Measurements from ENCODE around the gene HNMT. TPM values are rescaled to one million over a fixed set of nuclear protein-coding genes. Genes with fewer than 3 reads are reported as not detected.

The HNMT gene
- total RNA-seq, 1 donor from 2014 or later: not detected

DNA sequence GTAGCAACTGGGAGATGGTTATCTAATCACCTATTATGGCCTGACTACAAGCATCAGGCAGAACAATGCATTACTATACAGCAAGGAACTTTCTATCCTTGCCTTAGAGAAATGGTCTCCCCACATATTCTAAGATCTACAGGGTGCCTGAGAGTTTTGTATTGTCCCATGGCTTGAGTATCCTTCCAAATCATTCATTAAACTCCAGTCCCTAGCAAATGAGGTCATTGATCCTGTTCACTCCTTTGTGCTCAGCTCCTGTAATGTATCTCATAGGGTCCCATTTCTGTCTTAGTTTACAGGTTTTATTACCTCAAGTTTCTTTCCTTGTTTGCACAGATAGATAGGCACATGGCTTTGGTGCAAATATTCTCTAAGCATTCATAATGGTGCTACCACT, 9.0 kb downstream of the HNMT start:
- TF ChIP-seq, protein P1, sequence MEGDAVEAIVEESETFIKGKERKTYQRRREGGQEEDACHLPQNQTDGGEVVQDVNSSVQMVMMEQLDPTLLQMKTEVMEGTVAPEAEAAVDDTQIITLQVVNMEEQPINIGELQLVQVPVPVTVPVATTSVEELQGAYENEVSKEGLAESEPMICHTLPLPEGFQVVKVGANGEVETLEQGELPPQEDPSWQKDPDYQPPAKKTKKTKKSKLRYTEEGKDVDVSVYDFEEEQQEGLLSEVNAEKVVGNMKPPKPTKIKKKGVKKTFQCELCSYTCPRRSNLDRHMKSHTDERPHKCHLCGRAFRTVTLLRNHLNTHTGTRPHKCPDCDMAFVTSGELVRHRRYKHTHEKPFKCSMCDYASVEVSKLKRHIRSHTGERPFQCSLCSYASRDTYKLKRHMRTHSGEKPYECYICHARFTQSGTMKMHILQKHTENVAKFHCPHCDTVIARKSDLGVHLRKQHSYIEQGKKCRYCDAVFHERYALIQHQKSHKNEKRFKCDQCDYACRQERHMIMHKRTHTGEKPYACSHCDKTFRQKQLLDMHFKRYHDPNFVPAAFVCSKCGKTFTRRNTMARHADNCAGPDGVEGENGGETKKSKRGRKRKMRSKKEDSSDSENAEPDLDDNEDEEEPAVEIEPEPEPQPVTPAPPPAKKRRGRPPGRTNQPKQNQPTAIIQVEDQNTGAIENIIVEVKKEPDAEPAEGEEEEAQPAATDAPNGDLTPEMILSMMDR (IDR thresholded peaks at IDR 0.05): no peak
- CTCF ChIA-PET: no interaction called here
- Mint-ChIP-seq H3K27me3 (no peaks in the 10 kb centered on the region), H3K36me3 (ENCODE audit: low read depth) (no peaks in the 10 kb centered on the region), H3K4me1 (no peaks in the 10 kb centered on the region), H3K27ac (no peak overlapping the region), H3K4me3 (no peak overlapping the region), H3K9me3 (no peaks in the 10 kb centered on the region)
- ATAC-seq (ENCODE audit: low read depth): no peak
- DNase-seq: no peak
- intact Hi-C loops (cut with micrococcal nuclease): no loop called here
- POLR2A ChIA-PET: no interaction called here

DNA sequence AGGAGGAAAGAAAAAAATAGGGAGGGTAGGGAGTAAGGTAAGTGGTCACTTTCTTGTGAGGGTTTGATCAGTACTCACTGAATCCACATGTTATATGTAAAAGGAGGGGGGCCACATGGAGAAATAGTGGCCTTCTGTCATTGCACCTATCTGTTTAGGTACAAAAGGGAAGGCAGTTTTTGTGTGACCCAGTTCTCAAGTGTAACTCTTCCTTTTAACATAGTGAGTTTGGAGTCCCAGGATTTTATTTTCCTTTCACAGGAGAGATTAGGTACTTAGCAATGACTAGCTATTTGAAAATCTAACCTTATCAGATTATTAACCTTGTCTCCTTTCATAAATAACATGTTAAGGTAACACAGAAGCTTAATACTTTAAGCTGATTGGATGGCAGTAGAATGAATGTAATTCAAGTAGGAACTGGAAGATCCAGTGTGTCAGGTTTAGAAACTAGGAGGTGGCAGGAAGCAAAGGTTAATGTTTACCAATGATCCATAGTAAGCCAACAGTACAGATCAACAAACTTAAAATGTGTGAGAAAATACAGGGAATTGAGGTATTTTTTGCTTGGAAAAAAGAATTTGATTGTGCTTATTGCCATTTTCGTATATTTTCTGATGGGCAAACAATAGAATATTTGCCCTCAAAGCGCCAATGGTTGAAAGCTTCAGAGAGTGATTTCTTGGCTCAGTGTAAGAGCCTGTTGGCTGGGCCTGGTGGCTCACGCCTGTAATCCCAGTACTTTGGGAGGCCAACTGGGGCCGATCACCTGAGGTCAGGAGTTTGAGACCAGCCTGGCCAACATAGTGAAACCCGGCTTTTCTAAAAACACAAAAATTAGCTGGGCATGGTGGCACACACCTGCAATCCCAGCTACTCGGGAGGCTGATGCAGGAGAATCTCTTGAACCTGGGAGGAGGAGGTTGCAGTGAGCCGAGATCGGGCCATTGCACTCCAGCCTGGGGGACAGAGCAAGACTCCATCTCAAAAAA, 11.3 kb downstream of the HNMT start:
- H3K4me3 Mint-ChIP-seq: no peak overlapping the region
- H3K27me3 Mint-ChIP-seq: no peaks in the 10 kb centered on the region
- no peak overlapping the region for H3K27ac Mint-ChIP-seq
- intact Hi-C loops (cut with micrococcal nuclease): no loop called here
- DNase-seq (no peak), ATAC-seq (ENCODE audit: low read depth) (no peak)
- ChIA-PET POLR2A (no interaction called here), CTCF (no interaction called here)
- H3K4me1 Mint-ChIP-seq: no peaks in the 10 kb centered on the region
- TF ChIP-seq, protein P1 (IDR thresholded peaks at IDR 0.05): no peak
- H3K9me3 Mint-ChIP-seq: no peaks in the 10 kb centered on the region
- no peaks in the 10 kb centered on the region for H3K36me3 Mint-ChIP-seq (ENCODE audit: low read depth)

DNA sequence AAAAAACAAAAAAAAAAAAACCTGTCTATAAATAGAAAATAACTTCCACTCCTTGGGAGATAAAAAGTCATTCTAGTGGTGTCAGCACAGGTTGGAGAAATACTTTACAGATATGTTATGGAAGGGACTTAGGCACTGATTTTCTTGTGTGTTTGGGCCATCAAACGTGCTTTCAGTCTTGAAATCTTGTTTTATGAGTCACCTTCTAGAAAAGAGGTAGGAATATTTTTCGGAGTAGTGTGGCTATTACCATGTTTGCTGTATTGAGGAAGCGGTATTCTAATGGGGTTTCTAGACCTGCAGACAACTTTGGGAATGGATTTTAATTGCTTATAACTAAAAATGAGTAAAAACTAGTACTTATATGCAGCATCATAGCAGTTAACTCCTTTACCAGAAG, 12.0 kb downstream of the HNMT start:
- Mint-ChIP-seq H3K27ac (no peak overlapping the region), H3K4me3 (no peak overlapping the region), H3K36me3 (ENCODE audit: low read depth) (no peaks in the 10 kb centered on the region), H3K27me3 (no peaks in the 10 kb centered on the region), H3K9me3 (no peaks in the 10 kb centered on the region), H3K4me1 (no peaks in the 10 kb centered on the region)
- ATAC-seq (ENCODE audit: low read depth): no peak
- no peak for DNase-seq
- ChIA-PET CTCF (no interaction called here), POLR2A (no interaction called here)
- intact Hi-C loops (cut with micrococcal nuclease): no loop called here
- TF ChIP-seq, protein P1 (IDR thresholded peaks at IDR 0.05): no peak

DNA sequence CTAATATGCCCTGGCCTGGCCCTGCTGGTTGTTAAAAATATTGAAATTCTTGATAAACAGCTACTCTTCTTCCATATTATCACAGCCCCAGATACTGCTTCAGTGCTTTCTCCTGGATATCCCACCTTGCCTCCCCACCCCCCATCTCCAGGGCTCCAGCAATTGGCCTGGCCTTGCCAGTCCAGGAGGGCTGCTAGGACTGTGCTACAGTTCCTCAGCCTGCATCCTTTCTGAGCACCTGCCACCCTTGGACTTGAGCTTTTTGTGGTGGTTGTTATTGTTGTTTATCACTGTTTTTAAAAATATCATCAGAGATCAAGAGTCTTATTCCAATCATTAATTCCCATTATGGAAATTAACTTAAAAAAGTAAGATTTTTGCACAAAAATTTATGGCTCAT, 13.5 kb downstream of the HNMT start:
- TF ChIP-seq, protein P1 (IDR thresholded peaks at IDR 0.05): no peak
- ChIA-PET POLR2A (no interaction called here), CTCF (no interaction called here)
- Mint-ChIP-seq H3K36me3 (ENCODE audit: low read depth) (no peaks in the 10 kb centered on the region), H3K27me3 (no peaks in the 10 kb centered on the region), H3K4me3 (no peak overlapping the region), H3K4me1 (no peaks in the 10 kb centered on the region), H3K9me3 (no peaks in the 10 kb centered on the region), H3K27ac (no peak overlapping the region)
- intact Hi-C loops (cut with micrococcal nuclease): no loop called here
- no peak for ATAC-seq (ENCODE audit: low read depth)
- no peak for DNase-seq

DNA sequence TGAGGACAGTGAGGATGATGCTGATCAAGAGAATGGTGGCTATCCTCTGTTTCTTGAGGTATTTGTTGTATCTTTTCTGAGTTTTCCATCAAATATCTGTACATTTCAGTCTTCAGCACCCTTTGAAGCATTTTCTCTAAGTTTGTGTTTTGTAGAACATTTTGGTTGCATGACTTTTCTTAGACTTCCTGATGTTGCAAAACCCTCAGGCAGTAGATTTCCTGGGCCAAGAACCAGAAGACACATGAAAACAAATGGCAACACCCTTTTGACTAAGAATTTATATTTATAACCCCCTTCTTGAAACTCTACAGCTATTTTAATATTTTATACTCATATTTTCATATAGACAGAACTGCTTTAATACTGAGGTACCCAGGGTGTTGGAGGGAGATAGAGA, 16.2 kb downstream of the HNMT start:
- Mint-ChIP-seq H3K36me3 (ENCODE audit: low read depth) (no peaks in the 10 kb centered on the region), H3K27ac (no peak overlapping the region), H3K27me3 (no peaks in the 10 kb centered on the region), H3K4me1 (no peaks in the 10 kb centered on the region), H3K4me3 (no peak overlapping the region), H3K9me3 (no peaks in the 10 kb centered on the region)
- no peak for ATAC-seq (ENCODE audit: low read depth)
- DNase-seq: no peak
- POLR2A ChIA-PET: no interaction called here
- intact Hi-C loops (cut with micrococcal nuclease): no loop called here
- TF ChIP-seq, protein P1 (IDR thresholded peaks at IDR 0.05): no peak
- CTCF ChIA-PET: no interaction called here

Data from activated B cell treated with CpG ODN at 0.5 μM for 24 hours (primary cell).